Nephron progenitor cell (in vitro differentiated cells): ENCODE measurements around the gene LRRC8C.

Source experiments
- DNase-seq: peaks from one replicate; pipeline ENCODE4 v3.0.0; 2021
- H3K27ac Mint-ChIP-seq: 2 replicates; pipeline ENCODE4 v1.8.0; 2021; ENCODE audit warnings: mild to moderate bottlenecking, moderate library complexity, mixed read lengths
- H3K27me3 Mint-ChIP-seq: 2 replicates; pipeline ENCODE4 v1.8.0; 2021; ENCODE audit warnings: mild to moderate bottlenecking, low read depth, mixed read lengths; ENCODE audit not compliant: poor library complexity
- H3K36me3 Mint-ChIP-seq: 2 replicates; pipeline ENCODE4 v1.8.0; 2021; ENCODE audit warnings: low read depth, mixed read lengths
- H3K4me1 Mint-ChIP-seq: 2 replicates; pipeline ENCODE4 v1.8.0; 2021; ENCODE audit warnings: mixed read lengths
- H3K4me3 Mint-ChIP-seq: 2 replicates; pipeline ENCODE4 v1.8.0; 2021; ENCODE audit warnings: mild to moderate bottlenecking, moderate library complexity, mixed read lengths
- H3K9me3 Mint-ChIP-seq: 2 replicates; pipeline ENCODE4 v1.8.0; 2021; ENCODE audit warnings: mild to moderate bottlenecking, moderate library complexity, mixed read lengths
- CTCF ChIP-seq: fragments of 200-600 bp; sonication (generic); IDR thresholded peaks from 2 replicates; pipeline ENCODE4 v1.5.0; 2021; ENCODE audit warnings: antibody characterized with exemption

Gene LRRC8C

GRCh38 chr1:89739844-89740216 is 106.9 kb downstream of the LRRC8C start:
- Mint-ChIP-seq H3K27me3 (peaks cover 9% of the 10 kb centered on the region), H3K9me3 (no peaks in the 10 kb centered on the region), H3K4me1 (no peaks in the 10 kb centered on the region), H3K36me3 (no peaks in the 10 kb centered on the region), H3K27ac (no peak overlapping the region), H3K4me3 (no peak overlapping the region)
- no peak for TF ChIP-seq CTCF
- DNase-seq = no peak

GRCh38 chr1:89743788-89744187 is 110.9 kb downstream of the LRRC8C start:
- no peaks in the 10 kb centered on the region for H3K36me3 Mint-ChIP-seq
- H3K4me3 Mint-ChIP-seq = no peak overlapping the region
- H3K27ac Mint-ChIP-seq = no peak overlapping the region
- TF ChIP-seq CTCF = no peak
- DNase-seq = no peak
- H3K9me3 Mint-ChIP-seq = peaks cover 16% of the 10 kb centered on the region
- no peaks in the 10 kb centered on the region for H3K4me1 Mint-ChIP-seq
- peaks cover 11% of the 10 kb centered on the region for H3K27me3 Mint-ChIP-seq

GRCh38 chr1:89746424-89747149 is 113.7 kb downstream of the LRRC8C start:
- no peak for DNase-seq
- H3K4me1 Mint-ChIP-seq = no peaks in the 10 kb centered on the region
- H3K4me3 Mint-ChIP-seq = no peak overlapping the region
- no peaks in the 10 kb centered on the region for H3K36me3 Mint-ChIP-seq
- no peak overlapping the region for H3K27ac Mint-ChIP-seq
- no peak for TF ChIP-seq CTCF
- H3K9me3 Mint-ChIP-seq = peaks cover 16% of the 10 kb centered on the region
- peaks cover 11% of the 10 kb centered on the region for H3K27me3 Mint-ChIP-seq

GRCh38 chr1:89753761-89754160 is 120.8 kb downstream of the LRRC8C start:
- H3K36me3 Mint-ChIP-seq = no peaks in the 10 kb centered on the region
- H3K27ac Mint-ChIP-seq = no peak overlapping the region
- H3K27me3 Mint-ChIP-seq = peaks cover 2% of the 10 kb centered on the region
- no peak for DNase-seq
- no peak for TF ChIP-seq CTCF
- peaks cover 10% of the 10 kb centered on the region for H3K9me3 Mint-ChIP-seq
- no peak overlapping the region for H3K4me3 Mint-ChIP-seq
- H3K4me1 Mint-ChIP-seq = peaks cover 38% of the 10 kb centered on the region

- peaks cover 10% of the 10 kb centered on the region for H3K9me3 Mint-ChIP-seq
- no peak for TF ChIP-seq CTCF
- no peak for DNase-seq
- peaks cover 45% of the 10 kb centered on the region for H3K4me1 Mint-ChIP-seq
- H3K27me3 Mint-ChIP-seq = peaks cover 2% of the 10 kb centered on the region
- no peak overlapping the region for H3K27ac Mint-ChIP-seq
- no peak overlapping the region for H3K4me3 Mint-ChIP-seq
- H3K36me3 Mint-ChIP-seq = no peaks in the 10 kb centered on the region
Measured at GRCh38 chr1:89754518-89754917, 121.6 kb downstream of the LRRC8C start.

GRCh38 chr1:89755591-89755990 is 122.7 kb downstream of the LRRC8C start:
- Mint-ChIP-seq H3K4me1 (peaks cover 46% of the 10 kb centered on the region), H3K27ac (no peak overlapping the region), H3K9me3 (peaks cover 10% of the 10 kb centered on the region), H3K27me3 (peaks cover 3% of the 10 kb centered on the region), H3K36me3 (no peaks in the 10 kb centered on the region), H3K4me3 (no peak overlapping the region)
- no peak for TF ChIP-seq CTCF
- no peak for DNase-seq
